ENCODE results near the gene ATG101.
A peak's percentile ranks its signal among the peaks of the same experiment; 100 is the strongest.
"Not testable (repeated sequence)": the region's sequence is repeated elsewhere in the genome, so short reads cannot be mapped to it uniquely, and the experiment has no call there.

The ATG101 gene

GRCh38 chr12:52116222-52117125 is 46.7 kb downstream of the ATG101 start:
- peak; percentile 67 for DNase-seq

DNA sequence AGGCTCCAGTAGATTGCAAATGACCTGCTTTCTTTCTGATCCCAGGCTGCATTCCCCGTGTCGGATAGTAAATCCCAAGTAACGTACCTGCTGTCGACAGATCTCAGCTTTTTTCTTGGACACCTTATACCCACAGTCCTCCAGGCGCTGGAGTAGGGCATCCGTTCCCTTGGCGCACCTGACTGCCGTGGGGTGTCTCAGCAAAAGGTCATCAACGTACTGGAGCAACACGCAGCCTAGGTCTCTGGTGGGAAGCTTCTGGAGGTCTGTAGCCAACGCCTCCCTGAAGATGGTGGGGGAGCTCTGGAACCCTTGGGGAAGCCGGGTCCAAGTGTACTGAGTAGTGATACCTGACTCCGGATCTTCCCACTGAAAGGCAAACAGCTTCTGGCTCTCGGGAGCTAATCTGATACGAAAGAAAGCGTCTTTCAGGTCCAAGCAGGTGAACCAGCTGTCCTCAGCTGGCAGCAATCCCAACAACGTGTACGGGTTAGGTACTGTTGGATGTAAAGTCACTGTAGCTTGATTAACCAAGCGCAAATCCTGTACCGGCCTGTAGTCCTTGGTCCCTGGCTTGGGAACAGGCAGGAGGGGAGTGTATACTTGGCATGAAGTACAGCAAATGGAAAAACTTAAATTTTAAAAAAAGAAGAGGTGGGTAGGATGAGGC is 48.2 kb downstream of the ATG101 start:
- DNase-seq, result not testable (repeated sequence)

- DNase-seq, result peak; percentile 76
Observed at GRCh38 chr12:52119398-52120254, 49.8 kb downstream of the ATG101 start.

DNA sequence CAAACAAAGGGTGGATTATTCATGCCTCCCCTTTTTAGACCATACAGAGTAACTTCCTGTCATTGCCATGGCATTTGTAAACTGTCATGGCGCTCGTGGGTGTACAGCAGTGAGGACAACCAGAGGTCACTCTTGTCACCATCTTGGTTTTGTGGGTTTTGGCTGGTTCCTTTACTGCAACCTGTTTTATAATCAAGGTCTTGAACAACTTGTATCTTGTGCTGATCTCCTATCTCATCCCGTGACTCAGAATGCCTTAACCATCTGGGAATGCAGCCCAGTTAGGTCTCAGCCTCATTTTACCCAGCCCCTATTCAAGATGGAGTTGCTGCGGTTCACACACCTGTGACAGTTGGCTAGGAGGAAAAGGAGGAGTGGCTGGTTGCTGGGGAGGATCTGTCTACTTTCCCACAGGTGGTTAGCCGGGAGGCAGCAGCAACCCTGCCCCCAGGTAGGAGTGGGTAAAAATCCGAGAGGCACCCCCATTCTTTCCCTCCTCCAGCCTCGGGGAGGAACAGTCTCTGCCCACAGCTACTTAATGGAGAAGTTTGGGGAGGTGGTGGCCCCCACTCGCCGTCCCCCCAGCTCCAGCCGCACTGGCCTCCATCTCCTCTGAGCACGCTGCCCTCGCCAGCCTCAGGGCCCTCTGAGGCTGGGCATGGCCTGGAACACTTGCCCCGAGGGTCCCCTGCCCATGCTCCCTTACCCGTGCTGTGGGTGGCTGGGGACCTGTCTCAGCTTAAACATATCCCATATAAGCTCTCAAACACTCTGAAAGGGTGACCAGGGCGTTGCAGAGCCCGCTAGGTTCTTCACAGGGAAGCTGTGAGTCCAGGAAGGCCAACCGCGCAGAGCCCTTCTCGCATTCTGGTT is 51.4 kb downstream of the ATG101 start:
- no peak for DNase-seq

DNA sequence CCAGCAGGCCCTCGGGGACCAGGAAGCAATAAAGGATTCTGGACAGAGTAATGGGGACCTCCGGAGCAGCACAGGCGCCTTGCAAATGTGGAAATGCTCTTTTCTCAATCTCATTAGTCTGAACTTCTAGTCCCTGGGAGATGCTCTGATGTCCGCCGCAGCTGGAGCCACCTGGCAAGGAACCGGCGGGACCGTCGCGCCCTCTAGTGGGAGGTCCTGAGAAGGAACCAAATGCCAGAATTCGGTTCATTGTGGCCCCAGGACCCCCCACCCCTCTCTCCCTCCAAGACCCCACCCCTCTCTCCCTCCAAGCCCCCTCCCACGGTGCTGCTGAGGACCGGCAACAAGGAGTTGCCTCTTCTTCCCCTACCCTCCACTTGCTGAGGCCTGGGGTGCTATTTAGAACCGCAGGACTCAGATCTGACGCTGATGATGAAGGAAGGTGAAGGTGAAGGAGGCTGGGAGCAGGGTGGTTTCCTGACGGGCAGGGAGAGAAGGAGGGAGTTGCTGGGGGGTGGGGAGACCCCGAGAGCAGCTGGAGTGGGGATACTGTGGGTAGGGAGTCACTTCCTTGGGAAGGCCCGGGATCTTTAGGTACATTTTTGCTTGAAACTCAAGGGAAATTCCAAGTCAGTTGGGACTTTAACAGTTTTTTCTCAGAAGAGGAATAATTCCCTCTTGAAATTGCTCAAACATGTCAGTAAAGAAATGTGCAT is 52.2 kb downstream of the ATG101 start:
- DNase-seq, result peak; percentile 88

- no peak for DNase-seq
Observed at GRCh38 chr12:52122540-52122871, 52.7 kb downstream of the ATG101 start.

DNA sequence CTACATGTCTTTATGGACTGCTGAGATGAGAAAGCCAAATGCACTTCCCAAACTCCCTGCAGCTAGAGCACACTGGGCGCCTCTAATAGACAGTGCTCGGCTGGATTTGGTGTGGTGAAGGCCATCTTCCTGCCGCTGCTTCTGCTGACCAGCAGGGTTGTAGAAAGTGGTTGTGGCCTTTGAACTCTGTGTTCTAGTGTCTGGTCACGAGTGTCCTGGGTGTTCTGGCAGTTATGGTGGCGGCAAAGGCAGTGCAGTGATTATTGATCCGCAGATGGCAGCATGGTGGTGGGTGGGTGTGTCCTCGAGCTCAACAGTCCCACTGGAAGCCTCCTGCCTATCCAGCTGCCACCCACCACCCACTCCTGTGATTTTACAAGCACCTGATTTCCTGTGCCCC is 53.1 kb downstream of the ATG101 start:
- DNase-seq, result no peak

DNA sequence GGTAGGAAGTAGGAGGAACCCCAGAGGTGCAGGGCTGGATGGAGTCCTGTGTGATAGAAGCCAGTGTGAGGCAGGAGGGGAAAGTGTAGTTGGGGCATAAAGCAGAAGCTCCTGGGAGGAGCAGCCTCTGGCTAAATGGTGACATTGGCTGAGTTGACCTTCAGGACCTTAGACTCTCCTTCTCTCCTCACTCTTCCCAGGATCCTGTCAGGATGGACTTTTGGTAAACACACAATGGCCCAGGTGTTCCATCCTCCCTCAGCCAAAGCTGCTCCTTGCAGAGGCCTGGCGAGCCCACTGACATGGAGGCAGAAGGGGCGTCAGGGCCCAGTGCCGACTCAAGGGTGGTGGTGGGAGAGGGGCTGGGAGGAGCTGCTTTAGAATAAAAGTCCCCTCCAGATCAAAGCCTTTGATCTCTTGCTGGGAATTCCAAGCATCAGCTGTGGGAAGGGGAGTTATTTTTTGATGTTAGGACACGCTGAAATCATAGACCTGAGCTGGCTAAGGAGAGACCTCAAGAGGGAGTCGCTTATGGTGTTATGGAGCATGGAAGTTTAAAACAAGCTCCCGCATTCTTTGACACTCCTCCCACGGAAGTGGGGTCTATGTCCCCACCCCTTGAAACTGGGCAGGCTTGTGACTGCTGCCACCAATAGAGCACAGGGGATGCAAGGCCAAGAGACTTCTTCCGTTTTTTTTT is 53.9 kb downstream of the ATG101 start:
- no peak for DNase-seq

- DNase-seq, result no peak
Observed at GRCh38 chr12:52125476-52125900, 55.7 kb downstream of the ATG101 start.

- no peak for DNase-seq
Observed at GRCh38 chr12:52126050-52126604, 56.3 kb downstream of the ATG101 start.

Measured in activated CD8-positive, alpha-beta memory T cell treated with anti-CD3 and anti-CD28 coated beads, Interleukin-2, amount 50 U/mL, for 48 hours (primary cell).